Measurements from ENCODE around the gene GRPEL1. TPM values are rescaled to one million over a fixed set of nuclear protein-coding genes. Genes with fewer than 3 reads are reported as not detected.

GRPEL1 gene
- total and polyA plus RNA-seq, 10 of the 15 experiments (the other 5 are each of a cell fraction or from before 2014, with no cell fraction given): 30.8 to 119 (median 67.6) TPM

DNA sequence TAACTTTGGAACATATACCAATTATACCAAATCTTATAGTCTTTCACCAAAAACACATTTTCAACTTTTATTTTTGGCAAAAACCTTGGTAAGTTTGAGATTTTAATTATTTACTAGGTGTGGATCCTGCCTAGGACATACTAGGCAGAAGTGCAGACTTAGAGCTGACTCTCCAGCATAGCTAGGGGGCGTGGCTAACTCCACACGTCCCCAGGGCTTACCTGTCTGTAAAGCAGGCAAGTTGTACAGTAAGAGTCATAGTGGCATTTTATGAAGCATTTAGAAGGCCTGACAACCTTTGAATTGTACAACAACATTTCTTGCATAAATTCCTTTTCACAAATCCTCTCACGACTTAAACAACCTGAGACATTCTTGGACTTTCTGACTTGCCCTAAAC, 19.2 kb upstream of the GRPEL1 start:
- peaks cover 0 to 4% of the 10 kb centered on the region in 2 experiments; a peak in 2 of 4 replicates for H3K27me3 ChIP-seq (replicated peaks in 1 of 2; ENCODE audit: control insufficient read depth in 2 of 2, insufficient read depth in 2 of 2, low read length in 1 of 2)
- WGBS (ENCODE audit: insufficient coverage, insufficient replicate concordance, low lambda C conversion rate, missing lambda C conversion rate): 52% methylated on average over 3 of the region's 3 CpGs
- intact Hi-C loops (cut with micrococcal nuclease; ENCODE audit: unreplicated experiment) (no loop called here), in situ Hi-C loops (cut with MboI) (no loop called here)
- SMC1A ChIA-PET (ENCODE audit: uncharacterized antibody, unreplicated experiment): interaction anchor here (1.3 kb wide), 1 partner anchor 17 kb away, joined by 3 read pairs; no protein-coding TSS in a partner anchor
- H3K4me1 ChIP-seq (ENCODE audit: control insufficient read depth, insufficient read depth, low read length): no peaks in the 10 kb centered on the region
- CTCF ChIA-PET: interaction anchor here (0.7 to 0.9 kb wide), 2 partner anchors 10 to 249 kb away, joined by 3 to 4 read pairs; no protein-coding TSS in a partner anchor
- H2AFZ ChIP-seq (ENCODE audit: control insufficient read depth, low read depth, low read length): no peak overlapping the region
- POLR2A ChIA-PET: no interaction called here
- H3K36me3 ChIP-seq (ENCODE audit: control insufficient read depth in 2 of 2, insufficient read depth in 2 of 2, low read length in 1 of 2): no peaks in the 10 kb centered on the region
- H3K9ac ChIP-seq (ENCODE audit: control insufficient read depth, insufficient read depth, low read length): no peak overlapping the region
- TF ChIP-seq RFX5 (IDR thresholded peaks at IDR 0.05; ENCODE audit: low read depth, low read length): no peak
- no peak for TF ChIP-seq NRF1 (conservative IDR thresholded peaks at IDR 0.05; ENCODE audit: low read depth, low read length)
- TF ChIP-seq NBN (IDR thresholded peaks at IDR 0.05): no peak
- no peak for TF ChIP-seq RELA (IDR thresholded peaks at IDR 0.05; ENCODE audit: borderline replicate concordance, partially characterized antibody)
- TF ChIP-seq ESRRA (IDR thresholded peaks at IDR 0.05; ENCODE audit: low read length): no peak
- TF ChIP-seq SREBF1 (IDR thresholded peaks at IDR 0.05; ENCODE audit: low read length): no peak
- no peak for TF ChIP-seq TCF7 (IDR thresholded peaks at IDR 0.05; ENCODE audit: borderline replicate concordance)
- TF ChIP-seq BACH1 (IDR thresholded peaks at IDR 0.05; ENCODE audit: borderline replicate concordance): no peak
- no peak for TF ChIP-seq IKZF2 (IDR thresholded peaks at IDR 0.05)
- no peak for TF ChIP-seq RUNX3 (IDR thresholded peaks at IDR 0.05; ENCODE audit: low read length)
- no peak for TF ChIP-seq FOS (IDR thresholded peaks at IDR 0.05; ENCODE audit: borderline replicate concordance, extremely low read depth, insufficient read length)
- H3K79me2 ChIP-seq (ENCODE audit: control insufficient read depth, insufficient read depth, low read length): no peaks in the 10 kb centered on the region
- H3K9me3 ChIP-seq (replicated peaks; ENCODE audit: control insufficient read depth, insufficient read depth, low read length): no peaks in the 10 kb centered on the region
- RAD21 ChIA-PET (ENCODE audit: unreplicated experiment): no interaction called here
- no peak for FAIRE-seq
- H3K27ac ChIP-seq (ENCODE audit: control insufficient read depth, insufficient read depth): no peak overlapping the region
- H3K4me3 ChIP-seq: no peak overlapping the region
- DNase-seq (ENCODE audit: low read depth, low spot score): no peak
- no peak overlapping the region for H3K4me2 ChIP-seq (ENCODE audit: control insufficient read depth, insufficient read depth)
- no TSS peak for BruUV-seq (replicated peaks)
- no peak for ATAC-seq
- no peaks in the 10 kb centered on the region for H4K20me1 ChIP-seq (ENCODE audit: control insufficient read depth, insufficient read depth)
